Activated CD4-positive, alpha-beta T cell treated with anti-CD3 and anti-CD28 coated beads, Interleukin-2, Interleukin-6, amounts not matched to agents 100 ng/mL and 50 ng/mL, durations not matched to agents 16 hours and 8 hours (primary cell): ENCODE data around the gene AP5S1.
"Not testable (repeated sequence)": the region's sequence is repeated elsewhere in the genome, so short reads cannot be mapped to it uniquely, and the experiment has no call there.

ENCODE experiments used
- DNase-seq: peaks from one replicate; pipeline ENCODE4 v3.0.0-alpha.2; 2020

Gene AP5S1

DNA sequence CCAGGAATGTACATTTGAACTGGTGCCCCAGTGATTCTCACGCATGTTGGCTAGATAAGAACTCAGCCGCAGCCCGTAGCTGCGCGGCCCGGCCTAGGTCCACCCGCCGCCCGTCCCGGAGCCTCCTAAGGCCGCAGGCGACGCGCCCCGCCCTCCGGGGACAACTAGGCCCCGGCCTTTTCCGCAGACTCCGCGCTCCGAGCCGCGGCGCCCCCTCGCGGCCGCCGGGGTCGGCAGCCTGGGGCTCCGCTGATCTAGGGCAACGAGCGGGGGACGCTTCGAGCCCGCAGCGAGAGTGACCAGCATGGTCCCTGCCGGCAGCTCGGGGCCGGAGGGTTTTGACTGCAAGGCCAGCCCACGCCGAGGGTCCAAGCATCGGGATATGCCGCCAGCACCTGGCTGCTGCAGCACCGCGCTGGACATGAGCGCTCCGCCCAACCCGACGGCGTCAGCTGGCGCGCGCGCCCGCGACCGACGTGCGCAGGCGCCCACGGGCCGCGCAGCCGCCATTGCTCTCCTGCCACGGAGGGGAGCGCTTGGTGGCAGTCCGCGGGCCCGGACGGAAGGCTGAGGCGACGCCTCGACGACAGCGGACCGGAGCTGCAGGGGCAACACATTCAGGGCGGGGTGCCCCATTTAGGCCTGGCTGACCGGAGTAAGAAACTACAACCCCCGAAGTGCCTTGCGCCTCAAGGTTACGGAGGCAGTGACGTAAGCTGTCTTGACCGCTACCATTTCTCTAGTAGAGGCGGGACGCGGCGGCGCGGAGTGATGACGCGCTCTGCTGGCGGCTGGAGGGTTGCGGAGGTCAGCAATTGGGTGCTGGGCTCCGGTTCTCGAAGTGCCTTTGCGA, at the start of gene AP5S1:
Gene AP5S1 (plus strand): TSS at position 500 of the 853 bp plus-strand sequence. CDS start 1,571 bp downstream, outside the sequence.
- DNase-seq, result peak; percentile 97

GRCh38 chr20:3771552-3772058, 48.7 kb upstream of the AP5S1 start:
- DNase-seq, result no peak

- DNase-seq, result no peak
Measured at GRCh38 chr20:3775457-3776108, 44.8 kb upstream of the AP5S1 start.

DNA sequence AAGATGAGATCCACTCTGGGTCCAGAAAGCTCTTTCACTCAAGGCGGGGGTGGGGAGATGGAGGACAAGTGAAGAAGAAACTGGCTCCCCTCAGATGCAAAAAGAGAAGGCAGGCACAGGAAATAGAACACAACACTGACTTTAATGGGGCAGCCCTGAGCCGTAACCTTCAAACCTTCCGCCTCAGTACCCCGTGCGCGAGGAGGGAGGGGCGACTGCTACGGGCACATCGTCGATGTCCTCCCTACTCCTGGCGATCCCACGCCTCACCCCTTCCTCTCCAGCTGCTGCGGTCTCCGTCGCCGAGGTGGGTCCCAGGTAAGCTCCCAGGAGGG, 43.0 kb upstream of the AP5S1 start:
- no peak for DNase-seq

- peak; percentile 51 for DNase-seq
Measured at GRCh38 chr20:3777716-3778629, 42.4 kb upstream of the AP5S1 start.

- no peak for DNase-seq
Measured at GRCh38 chr20:3778976-3779375, 41.4 kb upstream of the AP5S1 start.

DNA sequence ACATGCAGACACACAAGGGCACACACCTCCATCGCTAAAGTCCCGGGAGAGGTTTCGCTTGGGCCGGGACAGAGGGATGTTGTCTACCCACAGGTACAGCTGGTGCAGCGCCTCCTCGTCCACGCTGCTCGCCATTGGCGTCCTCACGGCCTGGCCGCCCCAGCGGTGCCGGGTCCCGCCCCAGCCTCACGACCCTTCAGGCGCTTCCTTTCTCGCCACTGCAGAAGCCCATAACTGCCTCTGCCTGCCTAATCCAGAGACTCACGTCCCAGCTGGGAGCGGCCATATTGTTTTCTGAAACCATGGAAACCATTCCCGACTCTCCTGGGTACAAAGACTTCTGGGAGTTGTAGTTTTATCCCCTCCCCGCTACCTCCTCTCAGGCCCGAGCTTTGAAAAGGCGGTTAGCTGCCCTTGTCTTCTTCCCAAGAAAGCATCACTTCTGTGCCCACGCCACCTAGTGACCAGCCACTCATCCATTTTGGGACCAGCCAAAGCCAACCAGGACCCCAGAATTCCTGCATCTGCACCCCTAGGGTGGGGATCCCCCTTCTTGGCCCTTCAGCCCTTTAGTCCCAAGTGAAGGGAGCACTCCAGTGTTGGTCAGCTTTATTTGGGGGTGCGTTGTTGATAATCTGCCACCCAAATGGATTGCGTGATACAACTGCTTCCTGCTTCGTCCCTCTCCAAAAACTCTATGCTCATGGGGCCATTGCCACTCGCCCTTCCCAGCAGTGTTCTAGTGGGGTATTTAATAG, 39.0 kb upstream of the AP5S1 start, which contains the start of gene SPEF1:
Gene SPEF1 (minus strand): TSS at position 296 of the 758 bp plus-strand sequence. CDS start 161 bp downstream, at position 135.
- peak; percentile 77 for DNase-seq

DNA sequence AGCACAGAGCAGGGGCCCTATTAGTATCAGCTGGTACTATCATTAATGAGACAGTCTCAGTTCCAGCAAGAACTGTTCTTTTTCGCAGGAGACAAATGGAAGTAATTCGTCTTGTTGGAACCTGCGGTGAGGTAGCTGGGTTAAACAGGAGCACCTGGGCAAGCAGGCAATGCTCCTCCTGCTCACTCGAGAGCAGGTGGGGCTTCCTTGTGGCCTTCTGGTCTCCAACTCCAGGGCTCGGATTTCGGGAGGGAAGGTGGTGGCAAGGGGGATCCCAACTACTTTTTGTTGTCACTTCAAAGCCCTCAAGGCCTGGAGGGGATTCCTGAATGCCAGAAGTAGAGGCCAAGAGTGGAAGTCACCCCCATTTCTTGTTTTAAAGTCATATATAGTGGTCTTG, 37.8 kb upstream of the AP5S1 start:
- no peak for DNase-seq

GRCh38 chr20:3783068-3783489, 37.3 kb upstream of the AP5S1 start:
- no peak for DNase-seq

- DNase-seq, result no peak
Measured at GRCh38 chr20:3783511-3784195, 36.7 kb upstream of the AP5S1 start.

DNA sequence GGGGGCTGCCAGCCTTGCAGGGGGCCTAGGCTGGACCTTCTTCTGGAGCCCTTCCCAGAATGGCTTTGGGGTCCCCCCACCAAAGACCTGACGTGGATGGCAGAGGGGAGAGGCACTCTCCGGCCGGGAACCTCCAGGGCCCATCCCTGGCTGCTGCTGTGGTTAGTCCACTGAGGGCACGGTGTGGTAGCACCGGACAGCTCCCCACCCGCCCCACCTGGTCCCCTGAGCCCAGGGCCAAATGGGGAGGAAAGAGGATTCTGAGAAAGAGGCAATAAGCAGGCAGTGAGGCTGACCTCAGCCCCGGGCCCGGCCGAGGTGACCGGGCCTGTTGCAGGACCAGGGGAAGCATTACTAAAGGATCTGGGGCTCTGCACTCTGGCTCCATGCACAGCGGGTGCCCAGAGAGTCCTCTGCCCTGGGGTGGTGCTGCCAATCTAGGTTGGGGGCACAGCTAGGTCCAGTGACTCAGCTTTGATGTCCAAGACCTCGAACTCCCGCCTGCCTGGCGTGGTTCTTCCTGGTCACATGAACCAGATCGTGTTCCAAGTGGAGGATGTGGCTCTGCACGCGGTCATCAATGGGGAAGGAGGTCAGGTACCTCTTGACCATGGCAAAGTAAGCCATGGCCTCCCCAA, 36.0 kb upstream of the AP5S1 start:
- no peak for DNase-seq

GRCh38 chr20:3784863-3785239, 35.5 kb upstream of the AP5S1 start:
- DNase-seq, result no peak

DNA sequence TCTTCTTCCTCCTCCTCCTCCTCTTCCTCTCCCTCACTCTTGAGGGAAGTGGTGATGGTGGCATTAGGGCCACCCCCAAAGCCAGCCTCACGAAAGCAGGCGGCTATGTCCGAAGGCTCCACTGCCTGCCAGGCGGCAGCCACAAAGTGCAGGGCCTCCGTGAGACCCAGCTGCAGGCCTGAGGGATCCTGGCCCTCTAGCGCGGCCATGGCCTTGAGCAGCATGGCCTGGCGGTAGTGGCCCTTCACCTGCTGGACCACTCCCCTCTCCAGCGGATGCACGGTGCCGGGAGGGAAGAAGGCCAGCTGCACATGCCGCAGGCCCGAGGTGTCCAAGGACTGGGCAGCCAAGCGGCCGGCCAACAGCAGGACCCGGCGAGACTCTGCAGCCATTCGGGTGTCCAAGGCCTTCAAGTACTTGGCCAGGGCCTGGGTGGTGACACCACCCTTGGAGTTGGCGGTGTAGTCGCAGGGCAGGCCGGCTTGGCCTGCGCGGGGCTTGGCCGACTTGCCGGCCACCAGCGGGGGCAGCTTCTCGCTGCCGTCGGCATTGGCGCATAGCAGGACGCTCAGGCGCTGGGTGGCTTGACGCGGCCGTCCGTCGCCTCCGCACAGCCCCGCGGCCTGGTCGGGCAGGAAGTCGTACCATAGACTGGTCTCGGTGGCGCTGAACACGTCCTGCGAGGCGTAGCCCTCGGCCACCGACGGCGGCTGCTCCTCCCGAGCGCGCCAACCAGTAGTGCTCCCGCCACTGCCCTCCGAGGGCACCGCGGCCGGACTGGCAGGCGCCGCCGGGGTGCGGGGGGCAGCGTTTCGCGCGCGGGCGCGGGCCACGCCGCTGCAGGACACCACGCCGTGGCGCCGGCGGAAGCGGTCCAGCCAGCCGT, 34.9 kb upstream of the AP5S1 start:
- DNase-seq, result no peak

DNA sequence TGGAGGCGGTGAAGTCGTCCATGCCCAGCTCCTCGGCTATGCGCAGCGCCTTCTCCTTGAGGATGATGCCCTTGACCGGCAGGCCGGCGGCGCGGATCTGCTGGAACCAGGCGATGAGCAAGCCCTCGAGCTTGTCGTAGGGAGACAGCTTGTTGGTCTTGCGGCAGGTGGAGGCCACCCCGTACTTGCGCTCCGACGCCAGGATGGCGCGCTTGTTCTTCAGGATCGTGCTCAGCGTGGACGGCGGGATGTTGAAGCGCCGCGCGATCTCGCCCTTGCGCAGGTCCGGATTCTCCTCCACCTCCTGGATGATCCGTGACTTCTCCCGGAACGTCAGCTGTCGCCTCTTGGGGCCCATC, 34.2 kb upstream of the AP5S1 start:
- DNase-seq, result peak; percentile 55

- peak; percentile 93 for DNase-seq
Measured at GRCh38 chr20:3786665-3787323, 33.6 kb upstream of the AP5S1 start, which contains the start of gene CENPB. TSS of gene CENPB (minus strand) at chr20:3786740. CDS start at chr20:3786483, 257 bp downstream.

- no peak for DNase-seq
Measured at GRCh38 chr20:3787324-3788014, 32.9 kb upstream of the AP5S1 start.

GRCh38 chr20:3788685-3789155, 31.6 kb upstream of the AP5S1 start:
- no peak for DNase-seq

GRCh38 chr20:3789201-3789600, 31.1 kb upstream of the AP5S1 start:
- not testable (repeated sequence) for DNase-seq

GRCh38 chr20:3794168-3794567, 26.2 kb upstream of the AP5S1 start:
- DNase-seq, result not testable (repeated sequence)
